ENCODE measurements around the gene ST6GAL1.

DNA sequence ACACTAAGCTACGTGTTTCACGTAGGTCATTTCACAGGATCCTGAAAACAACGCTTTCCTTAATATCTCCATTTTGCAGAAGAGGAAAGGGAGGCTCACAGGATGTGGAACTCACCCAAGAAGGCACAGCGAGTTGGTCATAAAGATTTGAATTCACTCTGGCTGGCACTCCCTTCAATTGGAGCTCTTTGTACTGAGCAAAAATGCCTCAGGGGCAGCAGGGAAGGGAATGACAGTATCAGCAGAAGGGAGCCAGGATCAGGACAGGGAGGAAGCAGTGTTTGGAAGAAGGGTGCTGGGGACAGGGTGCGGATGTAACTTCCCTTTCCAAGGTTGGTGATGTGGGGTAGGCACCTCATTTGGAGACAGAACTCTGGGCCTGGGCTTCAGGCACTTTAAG lies 1.1 kb upstream of the ST6GAL1 start:
- TF ChIP-seq, protein P1, sequence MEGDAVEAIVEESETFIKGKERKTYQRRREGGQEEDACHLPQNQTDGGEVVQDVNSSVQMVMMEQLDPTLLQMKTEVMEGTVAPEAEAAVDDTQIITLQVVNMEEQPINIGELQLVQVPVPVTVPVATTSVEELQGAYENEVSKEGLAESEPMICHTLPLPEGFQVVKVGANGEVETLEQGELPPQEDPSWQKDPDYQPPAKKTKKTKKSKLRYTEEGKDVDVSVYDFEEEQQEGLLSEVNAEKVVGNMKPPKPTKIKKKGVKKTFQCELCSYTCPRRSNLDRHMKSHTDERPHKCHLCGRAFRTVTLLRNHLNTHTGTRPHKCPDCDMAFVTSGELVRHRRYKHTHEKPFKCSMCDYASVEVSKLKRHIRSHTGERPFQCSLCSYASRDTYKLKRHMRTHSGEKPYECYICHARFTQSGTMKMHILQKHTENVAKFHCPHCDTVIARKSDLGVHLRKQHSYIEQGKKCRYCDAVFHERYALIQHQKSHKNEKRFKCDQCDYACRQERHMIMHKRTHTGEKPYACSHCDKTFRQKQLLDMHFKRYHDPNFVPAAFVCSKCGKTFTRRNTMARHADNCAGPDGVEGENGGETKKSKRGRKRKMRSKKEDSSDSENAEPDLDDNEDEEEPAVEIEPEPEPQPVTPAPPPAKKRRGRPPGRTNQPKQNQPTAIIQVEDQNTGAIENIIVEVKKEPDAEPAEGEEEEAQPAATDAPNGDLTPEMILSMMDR (IDR thresholded peaks at IDR 0.05), result no peak
- no peak for TF ChIP-seq POLR2A (IDR thresholded peaks at IDR 0.05)

Measured in stomach (tissue), 4 donors.